KBM-7 (cell line): ENCODE measurements around the gene EHMT2.
A peak's percentile ranks its signal among the peaks of the same experiment; 100 is the strongest.
"Not testable (repeated sequence)": the region's sequence is repeated elsewhere in the genome, so short reads cannot be mapped to it uniquely, and the experiment has no call there.

Source experiments
- DNase-seq: peaks from one replicate; pipeline ENCODE4 v3.0.0-alpha.2; 2015
- in situ Hi-C: fragments of 300-500 bp; cut with MboI; formaldehyde crosslinking; loops from 2 replicates; pipeline ENCODE4 v1.14.3; 2020; ENCODE audit warnings: low sequenced_read_pairs, low pct_unique_long_range_greater_than_20kb, mixed read lengths

Gene EHMT2

GRCh38 chr6:31897612-31898382 lies at the start of gene EHMT2:
Gene EHMT2, minus strand, starts transcription at chr6:31897698. Its CDS starts 21 bp downstream, at chr6:31897677.
- DNase-seq: peak; percentile 82
- in situ Hi-C loops: no loop called here

- in situ Hi-C loops: no loop called here
These were observed 49.7 kb upstream of the EHMT2 start for GRCh38 chr6:31947070-31947675.

GRCh38 chr6:31946370-31946885 lies 48.9 kb upstream of the EHMT2 start:
- in situ Hi-C loops: no loop called here

More at GRCh38 chr6:31947070-31947675, 49.7 kb upstream of the EHMT2 start:
- no peak for DNase-seq

DNA sequence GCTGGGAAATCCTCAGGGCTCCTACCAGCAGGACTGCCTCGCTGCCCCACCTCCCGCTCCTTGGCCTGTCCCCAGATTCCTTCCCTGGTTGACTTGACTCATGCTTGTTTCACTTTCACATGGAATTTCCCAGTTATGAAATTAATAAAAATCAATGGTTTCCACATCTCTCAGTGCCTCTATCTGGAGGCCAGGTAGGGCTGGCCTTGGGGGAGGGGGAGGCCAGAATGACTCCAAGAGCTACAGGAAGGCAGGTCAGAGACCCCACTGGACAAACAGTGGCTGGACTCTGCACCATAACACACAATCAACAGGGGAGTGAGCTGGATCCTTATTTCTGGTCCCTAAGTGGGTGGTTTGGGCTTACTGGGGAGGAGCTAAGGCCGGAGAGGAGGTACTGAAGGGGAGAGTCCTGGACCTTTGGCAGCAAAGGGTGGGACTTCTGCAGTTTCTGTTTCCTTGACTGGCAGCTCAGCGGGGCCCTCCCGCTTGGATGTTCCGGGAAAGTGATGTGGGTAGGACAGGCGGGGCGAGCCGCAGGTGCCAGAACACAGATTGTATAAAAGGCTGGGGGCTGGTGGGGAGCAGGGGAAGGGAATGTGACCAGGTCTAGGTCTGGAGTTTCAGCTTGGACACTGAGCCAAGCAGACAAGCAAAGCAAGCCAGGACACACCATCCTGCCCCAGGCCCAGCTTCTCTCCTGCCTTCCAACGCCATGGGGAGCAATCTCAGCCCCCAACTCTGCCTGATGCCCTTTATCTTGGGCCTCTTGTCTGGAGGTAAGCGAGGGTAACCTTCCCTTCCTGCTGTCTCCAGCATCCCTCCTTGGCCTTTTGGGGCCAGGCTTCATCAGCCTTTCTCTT lies 48.2 kb upstream of the EHMT2 start, which contains the start of gene CFB:
TSS of gene CFB (plus strand) at position 589 of the 863 bp plus-strand sequence. CDS start at position 716, 127 bp downstream.
- no peak for DNase-seq
- in situ Hi-C loops: no loop called here

More at GRCh38 chr6:31946370-31946885, 48.9 kb upstream of the EHMT2 start:
- no peak for DNase-seq

DNA sequence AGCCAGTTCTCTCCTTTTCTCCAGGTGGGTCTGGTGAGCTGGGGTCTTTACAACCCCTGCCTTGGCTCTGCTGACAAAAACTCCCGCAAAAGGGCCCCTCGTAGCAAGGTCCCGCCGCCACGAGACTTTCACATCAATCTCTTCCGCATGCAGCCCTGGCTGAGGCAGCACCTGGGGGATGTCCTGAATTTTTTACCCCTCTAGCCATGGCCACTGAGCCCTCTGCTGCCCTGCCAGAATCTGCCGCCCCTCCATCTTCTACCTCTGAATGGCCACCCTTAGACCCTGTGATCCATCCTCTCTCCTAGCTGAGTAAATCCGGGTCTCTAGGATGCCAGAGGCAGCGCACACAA lies 47.6 kb upstream of the EHMT2 start:
- no peak for DNase-seq
- in situ Hi-C loops: no loop called here

GRCh38 chr6:31943742-31944141 lies 46.2 kb upstream of the EHMT2 start:
- in situ Hi-C loops: no loop called here
- DNase-seq: no peak

DNA sequence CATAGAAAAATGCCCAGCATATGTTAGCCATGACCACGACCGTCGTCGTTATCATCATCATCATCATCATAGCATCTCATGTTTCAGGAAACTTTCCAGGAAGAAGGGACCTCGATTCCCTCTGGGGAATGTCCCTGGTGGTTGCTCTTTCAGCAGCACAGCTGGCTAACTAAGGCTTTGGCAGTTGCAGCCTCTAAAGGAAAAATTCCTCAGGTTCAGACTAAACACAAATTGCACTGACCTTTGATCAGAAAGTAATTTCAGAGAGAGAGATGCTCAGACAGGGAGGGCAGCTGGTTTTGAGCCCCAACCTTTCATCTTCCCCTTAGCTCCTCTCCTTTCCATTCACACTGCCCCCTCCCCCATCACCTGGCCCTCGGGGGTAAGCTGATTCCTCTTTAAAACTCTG lies 42.8 kb upstream of the EHMT2 start:
- DNase-seq: no peak
- in situ Hi-C loops: no loop called here

GRCh38 chr6:31935823-31936222 lies 38.3 kb upstream of the EHMT2 start:
- no peak for DNase-seq
- in situ Hi-C loops: no loop called here

DNA sequence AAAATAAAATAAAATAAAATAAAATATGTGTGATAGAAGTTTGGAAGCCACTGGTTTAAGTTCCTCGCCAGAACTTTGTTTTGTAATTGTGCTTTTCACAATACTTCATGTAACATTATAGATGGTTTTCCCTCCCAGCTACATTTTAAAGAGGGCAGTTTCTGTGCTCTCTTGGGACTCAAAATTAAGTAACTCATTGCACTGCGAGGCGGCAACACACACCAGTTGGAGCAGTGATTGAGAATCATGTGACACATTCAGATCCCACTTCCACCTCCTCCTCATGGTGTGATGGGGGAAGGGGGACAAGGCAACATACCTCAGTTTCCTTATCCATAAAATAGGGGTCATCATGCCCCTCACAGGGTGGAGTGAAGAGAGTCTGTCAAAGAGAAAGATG lies 37.5 kb upstream of the EHMT2 start:
- no peak for DNase-seq
- in situ Hi-C loops: no loop called here

DNA sequence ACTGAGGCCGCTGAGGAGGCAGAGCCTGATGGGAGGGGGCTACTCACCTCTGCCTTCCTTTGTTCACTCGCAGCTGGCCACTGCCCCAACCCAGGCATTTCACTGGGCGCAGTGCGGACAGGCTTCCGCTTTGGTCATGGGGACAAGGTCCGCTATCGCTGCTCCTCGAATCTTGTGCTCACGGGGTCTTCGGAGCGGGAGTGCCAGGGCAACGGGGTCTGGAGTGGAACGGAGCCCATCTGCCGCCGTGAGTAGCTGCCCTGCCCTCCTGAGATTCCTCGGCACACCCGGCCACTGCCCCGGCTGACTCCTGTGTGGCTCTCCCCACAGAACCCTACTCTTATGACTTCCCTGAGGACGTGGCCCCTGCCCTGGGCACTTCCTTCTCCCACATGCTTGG lies 36.0 kb upstream of the EHMT2 start:
- in situ Hi-C loops: no loop called here
- DNase-seq: no peak

DNA sequence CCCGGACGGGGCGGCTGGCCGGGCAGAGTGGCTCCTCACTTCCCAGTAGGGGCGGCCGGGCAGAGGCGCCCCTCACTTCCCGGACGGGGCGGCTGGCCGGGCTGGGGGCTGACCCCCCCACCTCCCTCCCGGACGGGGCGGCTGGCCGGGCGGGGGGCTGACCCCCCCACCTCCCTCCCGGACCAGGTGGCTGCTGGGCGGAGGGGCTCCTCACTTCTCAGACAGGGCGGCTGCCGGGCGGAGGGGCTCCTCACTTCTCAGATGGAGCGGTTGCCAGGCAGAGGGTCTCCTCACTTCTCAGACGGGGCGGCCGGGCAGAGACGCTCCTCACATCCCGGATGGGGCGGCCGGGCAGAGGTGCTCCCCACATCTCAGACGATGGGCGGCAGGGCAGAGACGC lies 34.6 kb upstream of the EHMT2 start:
- in situ Hi-C loops, DNase-seq: not testable (repeated sequence)

GRCh38 chr6:31930962-31931361 lies 33.5 kb upstream of the EHMT2 start:
- no peak for DNase-seq
- in situ Hi-C loops: no loop called here

- in situ Hi-C loops: no loop called here
- DNase-seq: no peak
These were observed 31.1 kb upstream of the EHMT2 start for GRCh38 chr6:31928672-31928939.

- no peak for DNase-seq
- in situ Hi-C loops: no loop called here
These were observed 30.6 kb upstream of the EHMT2 start for GRCh38 chr6:31927863-31928671.

DNA sequence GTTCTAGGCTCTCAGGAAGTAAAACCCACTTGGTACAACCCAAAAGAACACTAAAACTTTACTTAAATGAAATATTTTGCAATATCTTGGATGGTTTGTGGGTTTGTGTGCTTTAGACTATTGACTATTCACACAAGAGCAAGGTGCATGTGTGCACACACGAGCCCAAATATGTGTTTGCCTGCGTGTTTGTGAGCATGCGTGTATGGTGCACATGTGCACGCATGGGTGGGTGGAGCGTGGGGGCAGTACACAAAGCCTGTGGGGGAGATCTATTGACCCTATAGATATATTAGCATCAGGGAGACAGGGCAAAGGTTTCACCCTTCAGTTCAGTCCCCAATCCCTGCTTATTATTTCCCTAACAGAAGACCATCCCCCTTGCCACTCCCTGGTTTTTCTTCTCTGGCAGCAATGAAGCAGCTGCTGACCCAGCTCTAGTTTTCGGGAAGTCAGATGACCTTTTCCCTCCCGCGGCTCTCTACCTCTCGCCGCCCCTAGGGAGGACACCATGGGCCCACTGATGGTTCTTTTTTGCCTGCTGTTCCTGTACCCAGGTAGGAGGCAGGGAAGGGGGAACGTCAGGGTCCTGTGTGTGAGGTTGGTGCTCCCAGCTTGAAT lies 29.9 kb upstream of the EHMT2 start, which contains the start of gene C2:
TSS of gene C2 (plus strand) at position 476 of the 621 bp plus-strand sequence. CDS start at position 512, 36 bp downstream.
- in situ Hi-C loops: no loop called here

GRCh38 chr6:31922942-31923341 lies 25.4 kb upstream of the EHMT2 start:
- in situ Hi-C loops: no loop called here
- DNase-seq: peak; percentile 39

More for the DNA sequence above, 29.9 kb upstream of the EHMT2 start, which contains the start of gene C2:
- no peak for DNase-seq

DNA sequence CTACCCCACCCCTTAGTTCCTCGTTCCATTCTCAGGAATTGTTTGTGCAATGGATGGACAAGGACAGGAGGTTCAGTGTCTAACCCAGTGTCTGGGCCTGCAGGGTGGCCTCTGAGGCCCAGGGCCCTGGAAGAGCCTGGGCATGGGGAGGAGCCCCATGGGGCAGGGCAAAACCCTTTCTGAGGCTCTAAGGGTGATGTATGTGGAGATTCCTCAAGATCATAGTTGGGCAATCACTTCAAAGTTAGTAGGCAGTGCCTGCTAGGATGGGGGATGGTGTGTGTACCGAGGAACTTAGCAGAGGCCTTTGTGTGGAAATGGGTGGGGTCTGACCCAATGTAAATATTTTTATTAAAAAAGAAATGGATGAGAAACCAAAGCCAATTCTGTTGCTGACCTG lies 23.3 kb upstream of the EHMT2 start:
- no peak for DNase-seq
- in situ Hi-C loops: no loop called here

DNA sequence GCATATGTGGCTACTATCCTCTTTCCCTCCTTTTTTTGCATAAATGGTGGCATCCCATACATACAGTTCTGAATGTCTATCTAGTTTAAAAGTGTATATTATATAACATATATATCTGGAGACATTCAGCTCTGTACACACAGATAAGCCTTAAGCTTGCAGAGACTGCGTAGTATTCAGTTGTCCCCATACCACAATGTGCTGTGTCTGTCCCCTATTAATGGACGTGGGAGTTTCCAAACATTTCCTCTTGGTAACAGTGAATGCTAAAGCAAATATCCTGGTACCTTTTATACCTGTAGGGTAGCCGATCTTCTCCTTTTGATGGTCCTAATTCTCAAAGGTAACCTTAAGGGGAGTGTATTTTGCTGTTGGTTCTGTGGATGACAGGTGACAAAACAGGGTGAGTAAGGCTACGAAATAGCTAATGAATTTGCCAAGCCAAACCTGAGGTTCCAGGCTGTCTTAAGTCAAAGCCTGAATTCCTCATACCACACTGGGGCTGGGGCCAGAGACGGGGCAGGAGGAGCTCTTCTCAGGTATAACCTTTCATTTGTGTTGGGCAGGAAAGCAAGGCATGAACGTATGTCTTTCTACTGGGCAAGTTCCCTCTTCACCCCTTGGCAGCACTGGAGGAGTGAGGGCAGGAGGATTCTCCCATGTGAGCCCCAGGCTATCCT lies 22.3 kb upstream of the EHMT2 start:
- no peak for DNase-seq
- in situ Hi-C loops: no loop called here
